ENCODE data around the gene ELAVL1.

The ELAVL1 gene

GRCh38 chr19:7908742-7909461 lies 96.5 kb downstream of the ELAVL1 start:
- DNase-seq, result no peak
